ENCODE data around the gene ZDHHC16.
"Not testable (repeated sequence)": the region's sequence is repeated elsewhere in the genome, so short reads cannot be mapped to it uniquely, and the experiment has no call there.

Gene ZDHHC16

DNA sequence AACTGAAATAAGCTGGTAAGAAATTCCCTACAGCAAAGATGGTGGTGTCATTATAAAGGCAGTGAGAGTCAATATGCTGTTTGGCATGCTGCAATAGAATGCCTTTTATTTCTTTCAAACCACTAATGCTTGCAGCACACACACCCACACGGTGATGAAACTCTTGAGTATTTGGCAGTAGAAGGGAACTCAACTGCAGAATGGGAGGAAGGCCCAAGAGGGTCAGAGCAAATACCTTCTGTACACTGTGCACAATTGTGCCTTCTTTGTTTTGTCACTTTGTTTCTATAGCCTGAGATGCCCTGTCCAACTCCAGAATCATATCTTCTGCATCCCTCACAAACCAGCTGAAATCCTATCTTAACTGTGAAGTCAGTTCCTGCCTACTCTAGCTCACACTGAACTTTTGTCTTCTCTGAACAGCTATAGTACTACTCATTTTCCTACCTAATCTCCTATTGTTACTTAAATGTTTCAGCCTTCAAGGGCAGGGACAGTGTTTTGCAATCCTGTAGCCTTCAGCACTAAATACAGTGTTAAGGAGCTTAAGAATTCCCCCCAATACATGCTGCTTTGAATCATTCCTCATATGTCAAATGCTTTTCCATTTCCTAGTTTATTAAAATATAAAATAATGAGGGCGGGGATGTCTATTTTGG is 30.1 kb downstream of the ZDHHC16 start:
- H3K4me3 ChIP-seq (ENCODE audit: low read depth, low read length) = no peak overlapping the region
- DNase-seq (ENCODE audit: low read depth) = no peak
- TF ChIP-seq CTCF (IDR thresholded peaks at IDR 0.05; ENCODE audit: insufficient read depth, low read depth, low read length, missing control alignments) = no peak

DNA sequence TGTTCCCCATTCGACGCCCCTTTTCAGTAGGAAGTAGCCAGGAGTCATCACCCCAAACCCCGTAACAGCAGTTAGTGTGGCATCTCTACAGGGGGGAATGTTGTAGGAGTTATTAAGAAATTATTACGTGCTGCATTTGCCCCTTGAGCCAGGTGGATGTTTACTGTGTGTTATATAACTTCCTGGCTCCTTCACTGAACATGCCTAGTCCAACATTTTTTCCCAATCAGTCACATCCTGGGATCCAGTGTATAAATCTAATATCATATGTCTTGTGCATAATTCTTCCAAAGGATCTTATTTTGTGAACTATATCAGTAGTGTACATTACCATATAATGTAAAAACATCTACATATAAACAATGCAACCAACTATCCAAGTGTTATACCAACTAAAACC is 33.4 kb downstream of the ZDHHC16 start:
- not testable (repeated sequence) for DNase-seq (ENCODE audit: low read depth); H3K4me3 ChIP-seq (ENCODE audit: low read depth, low read length)

DNA sequence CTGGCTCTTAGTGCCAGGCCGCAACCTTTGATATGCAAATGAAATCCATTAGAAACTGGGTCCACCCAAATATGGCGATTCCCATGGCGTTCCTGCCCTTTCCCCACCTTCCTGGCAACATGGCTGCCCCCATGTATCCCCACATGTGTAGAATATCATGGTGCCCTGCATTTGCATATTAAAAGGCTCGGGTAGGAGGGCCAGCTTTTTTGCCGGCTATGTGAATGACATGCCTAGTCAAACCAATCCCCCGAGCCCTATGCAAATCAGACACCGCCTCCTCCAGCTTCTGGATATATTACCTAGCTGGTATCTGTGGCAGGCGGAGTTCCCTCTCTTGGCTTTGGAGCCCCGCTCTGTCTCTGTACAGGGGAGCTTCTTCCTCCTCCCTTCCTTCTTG is 34.0 kb downstream of the ZDHHC16 start:
- H3K4me3 ChIP-seq (ENCODE audit: low read depth, low read length) = no peak overlapping the region
- TF ChIP-seq CTCF (IDR thresholded peaks at IDR 0.05; ENCODE audit: insufficient read depth, low read depth, low read length, missing control alignments) = no peak
- DNase-seq (ENCODE audit: low read depth) = no peak

DNA sequence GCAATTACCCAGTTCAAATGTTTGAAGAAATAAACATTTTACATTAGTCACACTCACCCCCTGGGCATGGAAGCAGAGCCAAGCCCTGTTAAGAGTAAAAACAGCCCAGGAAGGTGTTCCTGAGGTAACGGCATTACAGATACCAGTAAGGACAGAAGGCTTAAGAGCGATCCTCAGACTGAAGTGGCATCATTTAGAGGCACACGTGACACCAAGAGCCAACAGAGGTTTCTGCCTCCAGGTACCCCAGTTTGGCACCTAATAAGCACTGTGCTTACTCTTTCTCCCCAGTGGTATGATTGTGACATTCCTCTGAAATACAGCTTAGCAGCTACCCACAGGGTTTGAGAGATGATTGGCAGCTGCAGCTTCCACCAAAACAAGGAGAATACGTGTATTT is 35.1 kb downstream of the ZDHHC16 start:
- H3K4me3 ChIP-seq (ENCODE audit: low read depth, low read length) = no peak overlapping the region
- DNase-seq (ENCODE audit: low read depth) = no peak
- TF ChIP-seq CTCF (IDR thresholded peaks at IDR 0.05; ENCODE audit: insufficient read depth, low read depth, low read length, missing control alignments) = no peak

- no peak for DNase-seq (ENCODE audit: low read depth)
- TF ChIP-seq CTCF (IDR thresholded peaks at IDR 0.05; ENCODE audit: insufficient read depth, low read depth, low read length, missing control alignments) = no peak
These were observed 36.4 kb downstream of the ZDHHC16 start for GRCh38 chr10:97482381-97482780.

GRCh38 chr10:97483506-97483905 is 37.5 kb downstream of the ZDHHC16 start:
- H3K4me3 ChIP-seq (ENCODE audit: low read depth, low read length) = no peak overlapping the region
- no peak for TF ChIP-seq CTCF (IDR thresholded peaks at IDR 0.05; ENCODE audit: insufficient read depth, low read depth, low read length, missing control alignments)
- DNase-seq (ENCODE audit: low read depth) = no peak

More at GRCh38 chr10:97482381-97482780, 36.4 kb downstream of the ZDHHC16 start:
- no peak overlapping the region for H3K4me3 ChIP-seq (ENCODE audit: low read depth, low read length)

DNA sequence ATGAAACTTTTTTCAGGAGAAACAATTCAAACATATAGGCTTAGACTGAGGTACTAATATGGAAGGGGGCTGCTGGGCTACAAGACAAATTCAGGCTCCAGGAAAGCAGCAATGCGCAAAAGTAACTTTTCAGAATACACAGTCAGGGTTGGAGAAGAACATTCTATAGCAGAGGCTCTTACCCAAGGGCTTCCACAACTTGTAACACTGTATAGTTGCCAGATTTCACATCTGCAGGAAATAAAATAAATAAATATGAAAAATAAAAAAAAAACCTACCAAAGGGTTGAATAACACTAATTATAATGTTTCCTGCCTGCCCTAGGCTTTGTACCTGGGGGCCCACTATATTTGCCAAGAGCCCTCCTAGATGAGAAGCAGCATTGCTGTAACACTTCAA is 37.9 kb downstream of the ZDHHC16 start:
- H3K4me3 ChIP-seq (ENCODE audit: low read depth, low read length) = no peak overlapping the region
- TF ChIP-seq CTCF (IDR thresholded peaks at IDR 0.05; ENCODE audit: insufficient read depth, low read depth, low read length, missing control alignments) = no peak
- DNase-seq (ENCODE audit: low read depth) = no peak
